HG03457 (cell line): ENCODE measurements around the gene IQCB1.
"Not testable (repeated sequence)": the region's sequence is repeated elsewhere in the genome, so short reads cannot be mapped to it uniquely, and the experiment has no call there.

Source experiments
- ATAC-seq: cut with Tn5 transposase; IDR thresholded peaks from one replicate; pipeline ENCODE4 v1.9.1; 2021; ENCODE audit warnings: moderate number of reproducible peaks; ENCODE audit not compliant: unreplicated experiment

IQCB1 gene

DNA sequence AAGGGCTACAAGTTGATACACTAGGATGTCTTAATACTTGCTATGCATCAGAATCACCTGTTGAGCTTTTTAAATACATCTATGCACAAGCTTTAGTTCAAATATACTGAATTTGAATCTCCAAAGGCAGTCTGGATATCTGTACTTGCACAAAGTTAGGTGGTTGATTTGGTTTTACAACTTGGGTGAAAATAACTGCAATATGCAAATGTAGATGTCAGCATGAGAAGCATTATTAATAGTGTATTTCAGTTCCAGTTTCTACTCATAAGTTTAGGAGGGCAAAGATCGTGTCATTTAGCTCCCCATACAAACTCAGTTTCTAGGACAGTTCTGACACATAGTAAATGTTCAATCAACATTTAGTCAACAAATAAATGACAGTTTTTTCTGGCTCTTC is 25.6 kb downstream of the IQCB1 start:
- peak; percentile 93 for ATAC-seq

DNA sequence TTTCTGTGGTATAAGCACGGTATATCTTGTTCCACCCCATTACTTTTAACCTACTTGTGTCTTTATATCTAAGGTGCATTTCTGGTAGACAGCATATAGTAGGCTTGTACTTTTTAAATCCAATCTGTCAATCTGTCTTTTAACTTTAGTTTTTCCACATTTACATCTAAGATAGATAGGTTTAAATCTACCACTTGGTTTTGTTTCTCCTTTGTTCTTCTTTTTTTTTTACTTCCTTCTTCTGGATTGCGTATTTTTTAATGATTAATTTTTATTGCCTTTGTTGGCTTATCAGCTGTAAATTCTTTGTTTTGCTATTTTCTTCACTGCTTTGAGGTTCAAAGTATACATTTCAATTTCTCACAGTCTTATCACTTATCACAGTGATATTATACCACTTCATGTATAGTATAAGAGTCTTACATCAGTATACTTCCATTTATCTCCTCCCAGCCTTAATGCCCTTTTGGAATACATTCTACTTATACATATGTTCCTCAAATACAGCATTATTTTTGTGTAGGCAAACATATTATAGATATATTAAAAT is 31.0 kb downstream of the IQCB1 start:
- no peak for ATAC-seq

GRCh38 chr3:121800906-121801305 is 34.0 kb downstream of the IQCB1 start:
- ATAC-seq = no peak

DNA sequence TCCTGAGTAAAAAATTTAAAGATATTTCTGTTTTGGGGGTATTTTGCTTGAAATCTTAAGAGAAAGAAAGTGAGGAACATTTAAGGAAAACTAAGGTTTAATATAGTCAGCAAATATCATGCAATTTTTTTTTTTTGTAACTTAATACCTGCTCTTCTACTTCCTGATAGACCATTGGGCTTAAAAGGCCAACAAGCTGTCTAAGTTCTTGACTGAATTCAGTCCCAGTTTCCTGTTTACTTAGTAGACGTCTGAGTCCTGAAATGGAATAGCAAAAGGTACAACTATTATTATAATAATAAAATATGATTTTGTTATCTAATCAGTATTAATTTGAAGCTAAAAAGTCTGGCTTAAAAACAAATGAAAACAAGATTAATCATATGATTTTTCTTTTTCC is 37.9 kb downstream of the IQCB1 start:
- ATAC-seq = no peak

DNA sequence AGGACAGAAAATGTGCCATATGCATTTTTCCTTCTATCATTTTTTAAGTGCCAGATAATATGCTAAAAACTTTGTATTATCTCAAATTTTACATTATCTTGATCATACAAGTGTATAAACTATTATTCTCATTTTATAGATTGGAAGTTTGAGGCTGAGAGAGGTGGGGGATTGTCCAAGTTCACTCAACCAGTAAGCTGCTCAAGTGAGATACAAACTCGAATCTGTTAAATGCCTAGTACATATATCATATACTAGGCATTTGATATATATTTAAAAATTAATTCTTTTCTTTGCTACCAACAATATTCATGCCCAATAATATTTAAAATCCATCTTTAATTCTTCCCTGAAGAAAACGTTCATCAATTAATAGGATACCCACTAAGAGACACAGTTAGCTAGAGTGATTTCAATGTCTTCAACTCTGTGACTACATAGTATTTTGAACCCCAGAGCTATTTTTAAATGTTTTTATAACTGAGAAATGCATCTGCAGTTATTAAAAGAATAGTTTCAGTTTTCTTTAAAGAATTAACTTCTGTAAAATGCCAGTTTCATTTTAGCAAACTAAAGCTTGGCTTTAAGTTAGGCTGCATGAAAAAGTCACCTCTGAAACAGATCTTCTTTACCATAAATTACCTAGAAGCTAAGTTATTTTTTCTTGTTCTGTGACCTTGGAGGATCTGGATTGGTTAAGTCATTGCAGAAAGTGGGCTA is 40.4 kb downstream of the IQCB1 start:
- no peak for ATAC-seq

- ATAC-seq = no peak
Measured at GRCh38 chr3:121793078-121793477, 41.8 kb downstream of the IQCB1 start.

DNA sequence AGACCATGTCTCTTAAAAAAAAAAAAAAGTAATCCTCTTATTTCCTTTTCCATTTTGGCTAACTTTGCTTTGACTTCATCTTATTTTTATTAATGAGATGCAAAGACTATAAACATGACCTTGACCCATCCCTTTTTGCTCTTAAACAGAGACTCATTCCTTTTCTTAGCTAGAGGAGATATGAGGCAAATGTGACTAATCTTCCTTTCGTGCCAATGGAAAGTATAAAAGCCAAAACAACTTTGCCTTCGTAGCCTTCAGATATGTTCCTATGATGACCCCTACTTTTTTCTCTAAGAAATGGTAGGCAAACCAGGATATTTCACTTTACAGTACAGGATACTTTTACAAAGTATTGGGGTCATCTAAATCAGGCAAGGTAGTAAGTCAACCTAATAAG is 48.4 kb downstream of the IQCB1 start:
- ATAC-seq = no peak

DNA sequence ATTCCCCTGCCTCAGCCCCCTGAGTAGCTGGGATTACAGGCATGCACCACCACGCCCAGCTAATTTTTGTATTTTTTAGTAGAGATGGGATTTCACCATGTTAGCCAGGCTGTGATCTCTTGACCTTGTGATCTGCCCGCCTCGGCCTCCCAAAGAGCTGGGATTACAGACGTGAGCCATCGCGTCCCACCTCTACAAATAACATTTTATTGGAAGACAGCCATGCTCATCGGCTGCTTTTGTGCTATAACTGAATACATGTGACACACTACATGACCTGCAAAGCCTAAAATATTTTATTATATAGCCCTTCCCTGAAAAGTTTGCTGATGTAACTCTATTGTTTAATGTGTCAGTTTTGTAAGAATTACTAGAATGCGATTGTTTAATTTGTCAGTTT is 52.1 kb downstream of the IQCB1 start:
- not testable (repeated sequence) for ATAC-seq

DNA sequence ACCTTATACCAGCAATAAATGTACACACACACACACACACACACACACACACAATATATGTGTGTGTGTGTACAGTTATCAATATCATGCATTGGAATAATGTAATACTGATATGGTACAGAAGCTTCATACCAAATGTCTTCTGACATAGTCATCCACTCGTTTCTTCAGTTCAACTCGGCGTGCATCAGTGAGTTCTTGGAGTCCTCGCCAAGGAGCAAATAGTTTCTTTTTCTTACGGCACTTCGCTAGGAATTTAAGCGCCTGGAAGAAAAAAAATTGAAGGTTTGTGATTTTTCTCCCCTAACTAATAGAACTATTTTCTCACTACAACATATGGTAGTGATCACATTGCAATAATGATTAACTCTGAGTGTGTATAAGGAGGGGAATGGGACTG is 53.2 kb downstream of the IQCB1 start:
- no peak for ATAC-seq

GRCh38 chr3:121775095-121775494 is 59.8 kb downstream of the IQCB1 start:
- not testable (repeated sequence) for ATAC-seq

- no peak for ATAC-seq
Measured at GRCh38 chr3:121769246-121769645, 65.6 kb downstream of the IQCB1 start.

- no peak for ATAC-seq
Measured at GRCh38 chr3:121768452-121768851, 66.4 kb downstream of the IQCB1 start.

- no peak for ATAC-seq
Measured at GRCh38 chr3:121759541-121760202, 75.2 kb downstream of the IQCB1 start.

- ATAC-seq = no peak
Measured at GRCh38 chr3:121758727-121759450, 76.0 kb downstream of the IQCB1 start.

GRCh38 chr3:121757812-121758545 is 76.9 kb downstream of the IQCB1 start:
- ATAC-seq = no peak

DNA sequence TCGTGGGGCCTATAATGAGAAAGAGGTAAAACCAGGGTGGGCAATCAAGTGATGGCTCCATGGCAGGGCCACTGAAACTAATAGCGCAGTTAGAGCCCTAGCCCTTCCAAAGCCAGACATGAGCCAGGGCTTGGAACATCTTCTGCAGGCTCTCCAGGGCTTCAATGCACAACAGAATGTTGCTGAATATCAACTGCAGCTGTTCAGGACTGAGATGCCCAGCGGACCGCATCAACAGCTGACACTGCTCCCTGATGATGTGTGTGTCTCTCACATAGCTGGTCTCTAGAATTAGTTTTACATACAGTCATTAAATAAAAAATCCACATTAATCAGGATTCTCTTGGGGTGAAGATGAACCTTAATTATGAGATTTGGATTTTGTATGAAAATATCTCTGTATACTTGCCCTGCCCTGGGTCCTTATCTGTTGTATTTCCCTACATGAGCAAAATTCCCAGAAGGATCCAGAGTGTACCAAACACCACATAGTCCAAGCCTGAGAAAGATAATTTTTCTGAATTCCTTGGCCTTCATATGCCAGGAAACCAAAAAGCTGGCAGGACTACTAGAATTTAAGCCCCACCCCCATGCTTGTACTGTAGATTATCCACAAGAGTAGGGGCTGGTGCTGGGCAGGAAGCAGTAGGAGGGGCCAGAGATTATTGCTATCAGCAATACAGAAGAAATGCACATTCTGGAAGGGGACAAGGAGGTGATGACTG is 77.6 kb downstream of the IQCB1 start:
- ATAC-seq = no peak

GRCh38 chr3:121752772-121753171 is 82.1 kb downstream of the IQCB1 start:
- no peak for ATAC-seq

- ATAC-seq = no peak
Measured at GRCh38 chr3:121752261-121752660, 82.6 kb downstream of the IQCB1 start.

DNA sequence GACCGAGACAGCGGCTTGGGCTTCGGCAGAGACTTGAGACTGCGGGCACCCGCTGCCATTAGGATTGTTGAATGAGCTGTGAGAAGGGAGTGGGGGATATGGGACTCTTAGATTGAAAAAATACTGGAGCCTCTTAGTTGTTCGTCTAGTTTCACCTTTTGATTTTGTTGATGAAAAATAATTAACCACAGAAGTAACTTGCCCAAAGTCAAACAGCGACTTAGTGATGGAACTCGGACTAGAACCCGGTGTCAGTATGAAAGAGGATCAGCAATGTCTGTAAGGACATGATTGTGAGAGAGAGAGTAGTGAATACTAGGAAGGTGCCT is 84.8 kb downstream of the IQCB1 start:
- no peak for ATAC-seq

DNA sequence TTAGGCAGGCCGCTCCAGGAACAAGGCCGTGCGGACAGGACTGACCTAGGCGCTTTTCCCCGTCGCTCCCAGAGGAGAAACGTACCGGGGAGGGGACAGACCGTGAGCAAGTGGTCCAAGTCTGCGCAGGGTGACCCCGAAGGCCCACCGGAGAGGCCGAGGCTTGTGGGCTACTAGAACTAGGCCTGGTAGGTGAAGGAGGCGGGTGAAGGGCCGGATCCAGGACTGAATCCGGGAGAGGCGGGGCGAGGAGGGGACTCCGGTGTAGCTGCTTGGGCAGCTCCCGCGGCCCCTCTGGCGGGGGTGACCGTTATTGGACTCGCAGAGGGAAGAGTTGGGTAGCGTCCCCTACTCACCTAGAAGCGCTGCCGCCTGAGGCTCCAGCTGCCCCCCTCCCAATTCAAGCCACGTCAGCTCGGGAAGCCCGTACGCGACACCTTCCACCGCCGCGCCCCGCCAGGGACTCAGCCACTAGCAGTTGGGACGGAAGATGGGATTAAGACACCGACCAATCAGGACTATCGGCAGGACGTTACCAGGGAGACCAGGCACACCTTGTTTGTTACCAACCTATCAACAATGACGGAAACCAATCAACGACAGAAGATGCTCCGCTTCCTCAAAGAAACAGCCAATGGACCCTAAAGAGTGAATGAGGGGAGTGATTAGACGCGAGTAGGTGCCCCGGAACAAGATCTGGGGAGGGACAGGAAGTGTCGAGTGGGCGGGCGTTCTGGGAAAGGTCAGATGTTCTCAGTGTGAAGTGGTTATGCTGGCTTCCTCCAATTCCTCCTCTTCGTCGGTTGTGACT is 85.4 kb downstream of the IQCB1 start, which contains the start of gene GOLGB1:
Gene GOLGB1, minus strand, starts transcription at position 466 of the 811 bp plus-strand sequence. CDS start 18,770 bp downstream, outside the sequence.
- ATAC-seq = peak; percentile 97
